Endothelial cell (in vitro differentiated cells): Measurements from ENCODE around the gene DBT. TPM values are rescaled to one million over a fixed set of nuclear protein-coding genes. Genes with fewer than 3 reads are reported as not detected.

ENCODE experiments used
- DNase-seq: peaks from one replicate; pipeline ENCODE4 v3.0.0; 2021; ENCODE audit warnings: low spot score
- H3K27ac Mint-ChIP-seq: one replicate; pipeline ENCODE4 v1.8.0; 2021; ENCODE audit warnings: mixed read lengths, inconsistent platforms; ENCODE audit not compliant: unreplicated experiment
- H3K27me3 Mint-ChIP-seq: one replicate; pipeline ENCODE4 v1.8.0; 2021; ENCODE audit warnings: mild to moderate bottlenecking, moderate library complexity, mixed read lengths, inconsistent platforms; ENCODE audit not compliant: unreplicated experiment
- H3K36me3 Mint-ChIP-seq: one replicate; pipeline ENCODE4 v1.8.0; 2021; ENCODE audit warnings: mild to moderate bottlenecking, low read depth, mixed read lengths, inconsistent platforms; ENCODE audit not compliant: unreplicated experiment
- H3K4me1 Mint-ChIP-seq: one replicate; pipeline ENCODE4 v1.8.0; 2021; ENCODE audit warnings: mild to moderate bottlenecking, mixed read lengths, inconsistent platforms; ENCODE audit not compliant: unreplicated experiment
- H3K4me3 Mint-ChIP-seq: one replicate; pipeline ENCODE4 v1.8.0; 2021; ENCODE audit warnings: mild to moderate bottlenecking, mixed read lengths, inconsistent platforms; ENCODE audit not compliant: unreplicated experiment
- H3K9me3 Mint-ChIP-seq: one replicate; pipeline ENCODE4 v1.8.0; 2021; ENCODE audit warnings: mixed read lengths, inconsistent platforms; ENCODE audit not compliant: unreplicated experiment
- total RNA-seq: library from RNA; stranded (reverse); fragmentation: NEBNext Ultra II Directional; extraction: Animal tissue kit (Norgen Biotek cat#: 25700); gene quantifications from one replicate; pipeline ENCODE4 v1.2.1, GENCODE V29; 2021; ENCODE audit not compliant: unreplicated experiment
- TF ChIP-seq, protein P1 (sequence below): fragments of 200-600 bp; sonication (generic); IDR thresholded peaks from one replicate; pipeline ENCODE4 v1.5.0; 2021; ENCODE audit warnings: antibody characterized with exemption; ENCODE audit not compliant: unreplicated experiment

The DBT gene
- total RNA-seq, 1 donor from 2014 or later, result 8.7 TPM

DNA sequence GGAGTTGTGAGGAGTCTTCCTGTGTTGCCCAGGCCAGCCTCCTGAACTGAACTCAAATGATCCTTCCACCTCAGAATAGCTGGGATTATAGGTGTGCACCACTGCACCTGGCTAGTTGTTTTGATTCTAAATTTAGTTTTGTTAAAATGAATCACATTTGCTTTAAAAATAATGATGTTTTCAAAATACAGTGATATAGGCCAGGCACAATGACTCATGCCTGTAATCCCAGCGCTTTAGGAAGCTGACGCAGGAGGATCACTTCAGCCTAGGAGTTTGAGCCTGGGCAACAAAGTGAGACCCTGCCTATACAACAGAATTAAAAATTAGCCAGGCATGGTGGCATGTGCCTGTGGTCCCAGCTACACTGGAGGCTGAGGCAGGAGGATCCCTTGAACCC, 40.7 kb upstream of the DBT start:
- Mint-ChIP-seq H3K27ac (no peak overlapping the region), H3K36me3 (peaks cover 12% of the 10 kb centered on the region), H3K9me3 (no peaks in the 10 kb centered on the region), H3K27me3 (no peaks in the 10 kb centered on the region), H3K4me3 (no peak overlapping the region), H3K4me1 (peaks cover 11% of the 10 kb centered on the region)
- no peak for DNase-seq
- TF ChIP-seq, protein P1, sequence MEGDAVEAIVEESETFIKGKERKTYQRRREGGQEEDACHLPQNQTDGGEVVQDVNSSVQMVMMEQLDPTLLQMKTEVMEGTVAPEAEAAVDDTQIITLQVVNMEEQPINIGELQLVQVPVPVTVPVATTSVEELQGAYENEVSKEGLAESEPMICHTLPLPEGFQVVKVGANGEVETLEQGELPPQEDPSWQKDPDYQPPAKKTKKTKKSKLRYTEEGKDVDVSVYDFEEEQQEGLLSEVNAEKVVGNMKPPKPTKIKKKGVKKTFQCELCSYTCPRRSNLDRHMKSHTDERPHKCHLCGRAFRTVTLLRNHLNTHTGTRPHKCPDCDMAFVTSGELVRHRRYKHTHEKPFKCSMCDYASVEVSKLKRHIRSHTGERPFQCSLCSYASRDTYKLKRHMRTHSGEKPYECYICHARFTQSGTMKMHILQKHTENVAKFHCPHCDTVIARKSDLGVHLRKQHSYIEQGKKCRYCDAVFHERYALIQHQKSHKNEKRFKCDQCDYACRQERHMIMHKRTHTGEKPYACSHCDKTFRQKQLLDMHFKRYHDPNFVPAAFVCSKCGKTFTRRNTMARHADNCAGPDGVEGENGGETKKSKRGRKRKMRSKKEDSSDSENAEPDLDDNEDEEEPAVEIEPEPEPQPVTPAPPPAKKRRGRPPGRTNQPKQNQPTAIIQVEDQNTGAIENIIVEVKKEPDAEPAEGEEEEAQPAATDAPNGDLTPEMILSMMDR, result no peak

- peaks cover 18% of the 10 kb centered on the region for H3K36me3 Mint-ChIP-seq
- TF ChIP-seq, protein P1, result no peak
- H3K4me3 Mint-ChIP-seq, result no peak overlapping the region
Observed at GRCh38 chr1:100287162-100287561, 37.5 kb upstream of the DBT start.

DNA sequence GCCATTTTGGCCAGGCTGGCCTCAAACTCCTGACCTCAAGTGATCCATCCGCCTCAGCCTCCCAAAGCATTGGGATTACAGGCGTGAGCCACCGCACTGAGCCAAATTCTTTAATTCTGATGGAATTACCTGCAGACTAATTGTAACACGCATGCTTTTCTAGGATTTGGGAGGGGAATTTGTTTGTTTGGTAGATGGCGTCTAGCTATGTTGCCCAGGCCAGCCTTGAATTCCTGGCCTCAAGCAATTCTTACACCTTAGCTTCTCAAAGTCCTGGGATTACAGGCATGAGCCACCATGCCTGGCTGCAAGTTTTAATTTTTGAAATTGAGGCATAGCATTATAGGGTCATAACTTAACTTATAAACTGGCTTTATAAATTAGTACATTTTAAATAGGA, 35.0 kb upstream of the DBT start:
- H3K27ac Mint-ChIP-seq, result no peak overlapping the region
- H3K4me1 Mint-ChIP-seq, result no peaks in the 10 kb centered on the region
- no peaks in the 10 kb centered on the region for H3K9me3 Mint-ChIP-seq
- TF ChIP-seq, protein P1, result no peak
- no peak overlapping the region for H3K4me3 Mint-ChIP-seq
- H3K27me3 Mint-ChIP-seq, result no peaks in the 10 kb centered on the region
- no peak for DNase-seq
- peaks cover 29% of the 10 kb centered on the region for H3K36me3 Mint-ChIP-seq

More at GRCh38 chr1:100287162-100287561, 37.5 kb upstream of the DBT start:
- no peaks in the 10 kb centered on the region for H3K9me3 Mint-ChIP-seq
- no peaks in the 10 kb centered on the region for H3K27me3 Mint-ChIP-seq
- H3K27ac Mint-ChIP-seq, result no peak overlapping the region
- no peak for DNase-seq
- H3K4me1 Mint-ChIP-seq, result no peaks in the 10 kb centered on the region

GRCh38 chr1:100279954-100280682, 30.5 kb upstream of the DBT start:
- no peaks in the 10 kb centered on the region for H3K4me1 Mint-ChIP-seq
- H3K27ac Mint-ChIP-seq, result no peak overlapping the region
- no peak for DNase-seq
- no peaks in the 10 kb centered on the region for H3K9me3 Mint-ChIP-seq
- no peaks in the 10 kb centered on the region for H3K27me3 Mint-ChIP-seq
- H3K36me3 Mint-ChIP-seq, result peaks cover 38% of the 10 kb centered on the region
- H3K4me3 Mint-ChIP-seq, result no peak overlapping the region
- TF ChIP-seq, protein P1, result no peak

DNA sequence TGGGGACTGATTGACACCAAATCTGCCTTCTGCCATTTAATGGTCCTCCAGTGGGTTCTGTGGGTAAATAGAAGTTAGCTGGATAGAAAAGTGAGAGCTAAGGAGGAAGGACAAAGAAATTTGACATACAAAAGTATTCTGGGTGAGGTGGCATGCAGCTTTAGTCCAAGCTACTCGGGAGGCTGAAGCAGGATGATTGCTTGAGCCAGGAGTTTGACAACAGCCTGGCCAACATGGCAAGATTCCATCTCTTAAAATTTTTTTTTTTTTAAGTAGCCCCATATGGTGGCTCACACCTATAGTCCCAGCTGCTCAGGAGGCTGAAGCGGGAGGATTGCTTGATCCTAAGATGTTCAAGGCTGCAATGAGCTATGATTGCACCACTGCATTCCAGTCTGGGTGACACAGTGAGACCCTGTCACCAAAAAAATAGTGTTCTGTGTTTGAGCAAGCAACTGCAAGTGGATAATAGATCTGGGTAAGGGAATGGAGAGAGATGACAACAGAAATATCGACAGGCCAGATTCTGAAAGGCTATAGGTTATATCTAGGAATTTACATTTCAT, 29.8 kb upstream of the DBT start:
- Mint-ChIP-seq H3K4me3 (no peak overlapping the region), H3K27me3 (no peaks in the 10 kb centered on the region), H3K36me3 (peaks cover 37% of the 10 kb centered on the region), H3K27ac (no peak overlapping the region), H3K4me1 (no peaks in the 10 kb centered on the region), H3K9me3 (no peaks in the 10 kb centered on the region)
- no peak for DNase-seq
- TF ChIP-seq, protein P1, result no peak
